ENCODE measurements around the gene DOCK2. TPM values are rescaled to one million over a fixed set of nuclear protein-coding genes. Genes with fewer than 3 reads are reported as not detected.

The DOCK2 gene
- total and polyA plus RNA-seq, 12 donors: 3.3 to 59.5 (median 21.0) TPM

DNA sequence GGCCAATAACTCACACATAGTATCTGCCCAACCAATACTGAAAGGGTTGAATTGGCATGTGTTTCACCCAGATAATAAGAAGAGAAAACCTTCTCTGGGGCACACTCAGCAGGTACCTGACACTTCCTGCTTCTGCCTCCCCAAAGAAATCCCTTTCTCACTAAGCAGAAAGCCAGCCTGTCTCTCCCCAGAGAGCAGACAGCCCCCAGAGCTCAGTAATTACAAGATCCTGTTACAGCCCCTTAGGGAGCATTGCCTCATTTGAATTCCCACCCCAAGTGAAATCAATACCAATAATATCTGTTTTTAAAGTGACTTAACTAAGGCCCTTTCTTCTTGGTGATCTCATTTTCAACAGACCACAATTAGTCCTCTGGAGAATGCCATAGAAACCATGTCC lies 430.1 kb downstream of the DOCK2 start:
- no peaks in the 10 kb centered on the region for H3K27me3 ChIP-seq
- no peaks in the 10 kb centered on the region for H3K4me1 ChIP-seq (replicated peaks in 1 of 2)
- no peak overlapping the region for H3K4me3 ChIP-seq
- no peak overlapping the region for H3K27ac ChIP-seq
- intact Hi-C loops (cut with DNase I): no loop called here
- no peaks in the 10 kb centered on the region for H3K36me3 ChIP-seq (replicated peaks in 1 of 2)
- TF ChIP-seq POLR2A (IDR thresholded peaks at IDR 0.05): no peak
- TF ChIP-seq, protein P1, sequence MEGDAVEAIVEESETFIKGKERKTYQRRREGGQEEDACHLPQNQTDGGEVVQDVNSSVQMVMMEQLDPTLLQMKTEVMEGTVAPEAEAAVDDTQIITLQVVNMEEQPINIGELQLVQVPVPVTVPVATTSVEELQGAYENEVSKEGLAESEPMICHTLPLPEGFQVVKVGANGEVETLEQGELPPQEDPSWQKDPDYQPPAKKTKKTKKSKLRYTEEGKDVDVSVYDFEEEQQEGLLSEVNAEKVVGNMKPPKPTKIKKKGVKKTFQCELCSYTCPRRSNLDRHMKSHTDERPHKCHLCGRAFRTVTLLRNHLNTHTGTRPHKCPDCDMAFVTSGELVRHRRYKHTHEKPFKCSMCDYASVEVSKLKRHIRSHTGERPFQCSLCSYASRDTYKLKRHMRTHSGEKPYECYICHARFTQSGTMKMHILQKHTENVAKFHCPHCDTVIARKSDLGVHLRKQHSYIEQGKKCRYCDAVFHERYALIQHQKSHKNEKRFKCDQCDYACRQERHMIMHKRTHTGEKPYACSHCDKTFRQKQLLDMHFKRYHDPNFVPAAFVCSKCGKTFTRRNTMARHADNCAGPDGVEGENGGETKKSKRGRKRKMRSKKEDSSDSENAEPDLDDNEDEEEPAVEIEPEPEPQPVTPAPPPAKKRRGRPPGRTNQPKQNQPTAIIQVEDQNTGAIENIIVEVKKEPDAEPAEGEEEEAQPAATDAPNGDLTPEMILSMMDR (IDR thresholded peaks at IDR 0.05): no peak
- DNase-seq: no peak
- H3K9me3 ChIP-seq (replicated peaks in 1 of 3): no peaks in the 10 kb centered on the region

DNA sequence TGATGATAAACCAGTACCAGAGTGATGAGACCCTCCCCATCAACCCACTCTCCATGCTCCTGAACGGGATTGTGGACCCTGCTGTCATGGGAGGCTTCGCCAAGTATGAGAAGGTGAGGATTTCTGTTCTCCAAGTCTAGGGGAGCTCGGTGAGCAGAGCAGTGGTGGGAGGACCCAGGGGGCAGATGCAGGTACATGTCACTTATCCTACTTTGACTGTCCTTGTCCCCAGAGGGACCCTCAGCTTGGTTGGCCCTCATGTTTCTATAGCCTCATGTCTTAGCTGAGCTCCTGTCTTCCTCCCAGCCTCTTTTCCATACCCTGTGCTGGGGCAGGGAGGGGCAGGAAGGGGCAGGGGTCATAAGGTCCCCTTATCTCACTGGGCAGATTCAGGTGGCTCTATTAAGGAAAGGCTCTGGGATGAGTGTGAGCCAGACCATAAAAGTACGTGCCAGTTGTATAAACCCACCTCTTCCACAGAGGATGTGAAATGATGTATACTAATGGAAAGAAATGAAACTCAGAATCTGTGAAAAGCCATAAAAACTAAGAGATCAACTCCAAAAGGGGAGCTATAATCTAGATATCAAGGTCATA lies 430.6 kb downstream of the DOCK2 start:
- Histone ChIP-seq H3K27me3 (no peaks in the 10 kb centered on the region), H3K36me3 (replicated peaks in 1 of 2) (no peaks in the 10 kb centered on the region), H3K9me3 (replicated peaks in 1 of 3) (no peaks in the 10 kb centered on the region), H3K27ac (no peak overlapping the region), H3K4me1 (replicated peaks in 1 of 2) (no peaks in the 10 kb centered on the region), H3K4me3 (no peak overlapping the region)
- no peak for DNase-seq
- intact Hi-C loops (cut with DNase I): no loop called here
- no peak for TF ChIP-seq POLR2A (IDR thresholded peaks at IDR 0.05)
- TF ChIP-seq, protein P1 (IDR thresholded peaks at IDR 0.05): no peak
- 76 to 81% (median 77%) methylated on average over 2 to 4 of the region's 4 CpGs for WGBS, 4 donors

DNA sequence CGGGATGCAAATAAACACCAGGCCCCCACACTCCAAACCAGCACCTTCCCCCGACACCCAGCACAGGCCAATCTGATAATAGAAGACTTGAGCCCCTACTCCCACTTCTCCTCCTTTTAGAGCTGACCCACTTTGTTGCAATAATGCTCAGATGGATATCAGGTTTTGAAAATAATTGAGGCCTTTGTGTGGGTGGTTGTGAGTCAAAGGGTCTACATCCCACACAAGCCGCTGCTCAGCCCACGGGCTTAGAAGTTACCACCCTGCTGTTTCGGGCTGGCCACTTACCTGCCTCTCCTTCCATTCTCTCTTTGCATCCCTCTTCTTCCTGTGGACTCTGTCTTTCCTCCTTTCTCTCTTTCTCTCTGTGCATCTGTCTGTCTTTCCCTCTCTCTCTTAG lies 432.4 kb downstream of the DOCK2 start:
- no peaks in the 10 kb centered on the region for H3K36me3 ChIP-seq (replicated peaks in 1 of 2)
- H3K27me3 ChIP-seq: no peaks in the 10 kb centered on the region
- no peak for TF ChIP-seq POLR2A (IDR thresholded peaks at IDR 0.05)
- TF ChIP-seq, protein P1 (IDR thresholded peaks at IDR 0.05): no peak
- H3K4me1 ChIP-seq (replicated peaks in 1 of 2): no peaks in the 10 kb centered on the region
- H3K4me3 ChIP-seq: no peak overlapping the region
- 83 to 91% (median 88%) methylated on average over 5 of the region's 5 CpGs for WGBS, 4 donors
- intact Hi-C loops (cut with DNase I): no loop called here
- no peaks in the 10 kb centered on the region for H3K9me3 ChIP-seq (replicated peaks in 1 of 3)
- DNase-seq: no peak
- H3K27ac ChIP-seq: no peak overlapping the region

DNA sequence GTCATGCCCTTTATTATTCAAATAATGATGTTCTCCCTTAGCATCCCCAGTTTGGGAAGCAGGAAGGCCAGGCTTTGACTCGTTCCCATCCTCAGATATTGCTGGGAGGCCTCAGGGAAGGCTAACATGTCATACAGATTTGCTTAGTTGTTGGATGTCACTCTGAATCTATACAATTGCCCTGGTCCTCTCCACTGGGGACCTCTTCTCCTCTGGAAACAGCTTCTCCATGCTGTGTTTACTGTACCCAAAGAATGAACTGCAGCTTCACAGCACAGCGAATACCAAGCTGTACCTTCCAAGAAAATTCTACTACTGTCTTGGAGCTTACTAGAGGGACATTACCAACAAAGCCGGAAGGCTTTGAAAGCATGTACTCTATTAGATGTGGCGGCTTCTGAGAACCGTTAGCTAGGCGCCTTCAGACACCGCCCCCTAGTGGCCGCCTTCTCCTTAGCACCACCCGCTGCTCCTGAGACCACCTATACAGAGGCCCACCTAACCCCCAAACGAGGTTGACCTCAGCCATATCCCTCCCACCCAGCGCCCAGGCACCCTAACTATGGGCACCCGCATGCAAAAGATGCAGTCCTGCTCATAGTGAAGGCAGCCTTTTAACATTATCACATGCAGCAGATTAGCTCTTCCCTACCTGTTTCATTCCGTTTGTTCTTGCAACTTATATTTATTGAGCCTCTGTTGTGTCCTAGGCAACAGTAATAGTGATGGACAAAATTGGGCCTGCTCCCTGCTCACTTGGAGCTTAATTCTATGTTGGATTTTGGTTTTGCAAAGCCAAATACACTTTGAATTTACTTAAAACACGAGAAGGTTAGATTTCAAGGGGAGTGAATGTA lies 433.7 kb downstream of the DOCK2 start:
- WGBS, 4 donors: 40 to 64% (median 42%) methylated on average over 10 to 14 of the region's 14 CpGs

More for the DNA sequence above, 433.7 kb downstream of the DOCK2 start:
- Histone ChIP-seq H3K27ac (no peak overlapping the region), H3K4me1 (replicated peaks in 1 of 2) (no peaks in the 10 kb centered on the region), H3K36me3 (replicated peaks in 1 of 2) (no peaks in the 10 kb centered on the region), H3K27me3 (no peaks in the 10 kb centered on the region), H3K9me3 (replicated peaks in 1 of 3) (no peaks in the 10 kb centered on the region), H3K4me3 (no peak overlapping the region)
- intact Hi-C loops (cut with DNase I): loop anchor here in 1 of 2 donors (5.0 kb wide), 1 partner anchor 368 kb away; no protein-coding TSS in a partner anchor
- peak in 6 of 7 donors; percentile 28 to 64 (median 40) for DNase-seq
- no peak for TF ChIP-seq POLR2A (IDR thresholded peaks at IDR 0.05)
- TF ChIP-seq, protein P1 (IDR thresholded peaks at IDR 0.05): peak; percentile 37 to 67 (median 56)

All from adrenal gland (tissue), 12 donors.